ES-I3 (cell line): ENCODE data around the gene KISS1R.

Experiments
- H3K36me3 ChIP-seq: 2 replicates; pipeline ENCODE4 v1.6.1; 2013; ENCODE audit warnings: mild to moderate bottlenecking, low read length, control low read depth, moderate library complexity; ENCODE audit not compliant: insufficient read depth
- H3K4me1 ChIP-seq: 2 replicates; pipeline ENCODE4 v1.6.1; 2013; ENCODE audit warnings: mild to moderate bottlenecking, control low read depth, low read length; ENCODE audit not compliant: insufficient read depth
- H3K9ac ChIP-seq: 2 replicates; pipeline ENCODE4 v1.6.1; 2013; ENCODE audit warnings: low read depth, mild to moderate bottlenecking, low read length, moderate library complexity
- H3K9me3 ChIP-seq: 2 replicates; pipeline ENCODE4 v1.6.1; 2013; ENCODE audit warnings: mild to moderate bottlenecking, low read length, moderate library complexity; ENCODE audit not compliant: control insufficient read depth, insufficient read depth

KISS1R gene

DNA sequence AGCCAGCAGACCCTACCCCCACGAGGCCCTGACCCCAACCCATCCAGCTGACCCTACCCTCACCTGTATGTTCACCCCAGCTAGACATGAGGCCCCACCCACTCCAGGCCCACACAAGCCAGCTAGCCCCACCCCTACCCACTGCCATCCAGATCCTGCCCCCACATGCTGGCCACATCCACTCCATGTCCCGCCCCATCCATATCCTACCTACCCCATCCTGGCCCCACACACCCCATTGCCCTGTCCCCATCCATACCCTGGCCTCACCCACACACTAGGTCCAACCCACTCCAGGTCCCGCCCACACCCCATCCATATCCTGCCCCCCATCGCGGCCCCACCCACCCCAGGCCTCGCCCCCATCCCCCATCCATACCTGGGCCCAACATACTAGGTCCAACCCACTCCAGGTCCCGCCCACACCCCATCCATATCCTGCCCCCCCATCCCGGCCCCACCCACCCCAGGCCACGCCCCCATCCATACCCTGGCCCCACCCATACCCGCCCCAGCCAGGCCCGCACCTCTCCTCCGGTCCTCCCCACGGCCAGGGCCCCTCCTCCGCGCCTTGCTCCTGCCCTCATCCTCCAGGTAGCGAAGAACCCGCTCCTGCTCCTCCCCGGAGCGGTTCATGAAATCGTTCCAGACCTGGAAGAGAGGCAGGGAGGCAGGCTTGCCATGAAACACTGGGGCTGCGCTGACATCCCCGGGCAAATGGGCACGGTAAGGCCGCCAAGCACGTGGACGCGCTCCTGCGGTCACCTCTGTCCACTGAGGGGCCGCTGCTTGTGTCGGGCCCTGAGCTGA, 16.6 kb upstream of the KISS1R start:
- Histone ChIP-seq H3K9ac (no peak overlapping the region), H3K36me3 (no peaks in the 10 kb centered on the region), H3K9me3 (no peaks in the 10 kb centered on the region), H3K4me1 (no peaks in the 10 kb centered on the region; the same call in 1 of the 2 replicates)

GRCh38 chr19:901216-902092, 15.7 kb upstream of the KISS1R start:
- Histone ChIP-seq H3K9me3 (no peaks in the 10 kb centered on the region), H3K36me3 (no peaks in the 10 kb centered on the region), H3K9ac (no peak overlapping the region), H3K4me1 (no peaks in the 10 kb centered on the region; the same call in 1 of the 2 replicates)

GRCh38 chr19:902093-902370, 15.1 kb upstream of the KISS1R start:
- no peaks in the 10 kb centered on the region for H3K9me3 ChIP-seq
- no peak overlapping the region for H3K9ac ChIP-seq
- no peaks in the 10 kb centered on the region for H3K36me3 ChIP-seq
- no peaks in the 10 kb centered on the region; the same call in 1 of the 2 replicates for H3K4me1 ChIP-seq

DNA sequence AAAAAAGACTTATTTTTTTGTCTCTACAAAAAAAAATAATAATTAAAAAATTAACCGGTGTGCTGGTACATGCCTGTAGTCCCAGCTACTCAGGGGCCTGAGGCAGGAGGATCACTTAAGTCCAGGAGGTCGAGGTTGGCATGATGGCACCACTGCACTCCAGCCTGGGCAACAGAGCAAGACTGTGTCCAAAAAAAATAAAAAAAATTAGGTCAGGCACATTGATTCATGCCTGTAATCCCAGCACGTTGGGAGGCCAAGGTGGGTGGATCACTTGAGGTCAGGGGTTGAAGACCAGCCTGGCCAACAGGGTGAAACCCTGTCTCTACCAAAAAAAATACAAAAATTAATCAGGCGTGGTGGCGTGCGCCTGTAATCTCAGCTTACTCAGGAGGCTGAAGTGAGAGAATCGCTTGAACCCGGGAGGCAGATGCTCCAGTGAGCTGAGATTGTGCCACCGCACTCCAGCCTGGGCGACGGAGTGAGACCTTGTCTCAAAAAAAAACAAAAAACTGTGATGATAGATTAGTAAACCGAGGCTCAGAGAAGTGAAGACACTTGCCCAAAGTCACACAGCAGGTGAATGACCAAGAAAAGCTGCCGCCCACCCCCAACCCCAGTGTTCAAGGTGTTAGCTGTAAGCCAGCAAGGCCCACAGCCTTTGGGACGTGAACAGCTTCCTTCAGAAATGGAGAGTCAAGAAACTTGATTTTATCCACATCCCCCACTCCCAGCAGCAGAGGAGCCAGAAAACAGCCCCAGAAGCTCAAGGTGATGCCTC, 14.5 kb upstream of the KISS1R start:
- no peak overlapping the region for H3K9ac ChIP-seq
- H3K36me3 ChIP-seq, result no peaks in the 10 kb centered on the region
- no peaks in the 10 kb centered on the region; the same call in 1 of the 2 replicates for H3K4me1 ChIP-seq
- H3K9me3 ChIP-seq, result no peaks in the 10 kb centered on the region

DNA sequence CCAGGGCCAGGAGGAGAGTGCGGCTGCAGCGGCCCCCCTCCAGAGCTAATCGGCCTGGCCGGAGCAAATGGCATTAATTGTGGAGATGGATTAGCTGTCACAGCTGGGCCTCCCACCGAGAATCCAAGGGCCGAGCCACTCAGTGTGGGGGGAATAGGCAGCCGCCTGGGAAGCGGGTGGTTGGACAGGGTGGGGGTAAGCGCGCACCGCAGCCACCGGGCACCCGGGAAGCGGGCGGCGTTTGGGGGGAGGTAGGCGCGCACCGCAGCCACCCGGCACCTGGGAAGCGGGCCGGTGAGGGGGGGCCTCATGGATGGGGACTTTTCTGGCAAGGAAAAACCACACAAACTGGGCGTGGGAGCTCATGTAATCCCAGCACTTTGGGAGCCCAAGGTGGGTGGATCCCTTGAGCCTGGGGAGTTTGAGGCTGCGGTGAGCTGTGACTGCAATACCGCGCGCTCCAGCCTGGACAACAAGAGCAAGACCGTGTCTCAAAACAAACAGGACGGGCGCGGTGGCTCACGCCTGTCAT, 13.8 kb upstream of the KISS1R start:
- no peak overlapping the region for H3K9ac ChIP-seq
- no peaks in the 10 kb centered on the region for H3K36me3 ChIP-seq
- H3K9me3 ChIP-seq, result no peaks in the 10 kb centered on the region
- no peaks in the 10 kb centered on the region; the same call in 1 of the 2 replicates for H3K4me1 ChIP-seq

- Histone ChIP-seq H3K36me3 (no peaks in the 10 kb centered on the region), H3K4me1 (peaks cover 5% of the 10 kb centered on the region; the same call in 1 of the 2 replicates), H3K9ac (no peak overlapping the region), H3K9me3 (no peaks in the 10 kb centered on the region)
These were observed 12.6 kb upstream of the KISS1R start for GRCh38 chr19:904545-904944.

DNA sequence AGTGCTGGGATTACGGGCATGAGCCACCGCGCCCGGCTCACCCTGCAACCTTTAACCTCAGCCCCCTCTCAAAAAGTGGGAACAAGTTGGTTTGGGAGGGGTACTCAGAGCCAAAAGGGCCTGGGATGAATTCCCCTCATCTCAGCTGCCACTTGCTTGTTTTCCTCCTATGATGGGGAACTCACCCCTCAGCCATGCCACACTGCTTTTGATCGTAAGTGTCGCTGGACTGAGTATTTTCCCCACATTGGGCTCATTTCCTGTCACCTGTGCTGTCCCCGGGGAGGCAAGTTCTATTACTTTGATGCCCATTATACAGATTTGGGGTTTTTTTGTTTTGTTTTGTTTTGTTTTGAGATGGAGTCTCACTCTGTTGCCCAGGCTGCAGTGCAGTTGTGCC, 10.7 kb upstream of the KISS1R start:
- no peak overlapping the region for H3K9ac ChIP-seq
- peaks cover 5% of the 10 kb centered on the region; the same call in 1 of the 2 replicates for H3K4me1 ChIP-seq
- H3K36me3 ChIP-seq, result no peaks in the 10 kb centered on the region
- H3K9me3 ChIP-seq, result no peaks in the 10 kb centered on the region

DNA sequence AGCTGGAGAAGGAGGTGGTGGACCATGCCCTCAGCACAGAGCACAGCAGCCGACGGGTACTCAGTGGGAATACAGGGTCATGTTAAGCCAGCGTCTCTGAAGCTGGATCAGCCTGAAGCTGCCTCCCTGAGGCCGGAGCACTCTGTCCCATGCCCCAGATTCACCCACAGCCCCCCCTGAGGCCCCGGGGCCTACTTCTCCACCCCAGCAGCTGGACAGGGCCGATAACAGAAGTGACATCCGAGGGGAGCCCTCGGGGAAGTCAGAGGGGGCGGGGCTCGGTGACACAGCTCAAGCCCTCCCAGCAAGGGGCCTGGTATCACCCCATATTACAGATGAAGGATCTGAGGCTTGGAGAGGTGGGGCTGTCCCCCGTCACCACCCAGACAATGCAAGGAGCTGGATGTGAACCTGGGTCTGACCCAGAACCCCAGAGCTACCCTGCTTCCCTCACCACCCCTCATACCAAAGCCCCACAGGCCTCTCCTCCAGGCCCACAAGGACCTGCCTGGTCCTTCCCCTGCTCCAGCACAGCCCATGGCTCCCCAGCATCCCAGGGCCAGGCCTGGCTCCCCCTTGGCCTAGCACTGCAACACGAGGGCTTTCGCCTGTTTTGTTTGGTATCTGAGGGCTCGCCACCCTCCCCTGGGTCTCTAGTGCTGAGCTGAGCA, 9.8 kb upstream of the KISS1R start:
- Histone ChIP-seq H3K36me3 (no peaks in the 10 kb centered on the region), H3K9me3 (no peaks in the 10 kb centered on the region), H3K9ac (no peak overlapping the region), H3K4me1 (peaks cover 5% of the 10 kb centered on the region; the same call in 1 of the 2 replicates)

GRCh38 chr19:911197-912033, 5.7 kb upstream of the KISS1R start:
- Histone ChIP-seq H3K9ac (peak overlapping the region; percentile 44; the same call in 1 of the 2 replicates), H3K9me3 (no peaks in the 10 kb centered on the region), H3K36me3 (no peaks in the 10 kb centered on the region), H3K4me1 (peaks cover 5% of the 10 kb centered on the region; the same call in 1 of the 2 replicates)

DNA sequence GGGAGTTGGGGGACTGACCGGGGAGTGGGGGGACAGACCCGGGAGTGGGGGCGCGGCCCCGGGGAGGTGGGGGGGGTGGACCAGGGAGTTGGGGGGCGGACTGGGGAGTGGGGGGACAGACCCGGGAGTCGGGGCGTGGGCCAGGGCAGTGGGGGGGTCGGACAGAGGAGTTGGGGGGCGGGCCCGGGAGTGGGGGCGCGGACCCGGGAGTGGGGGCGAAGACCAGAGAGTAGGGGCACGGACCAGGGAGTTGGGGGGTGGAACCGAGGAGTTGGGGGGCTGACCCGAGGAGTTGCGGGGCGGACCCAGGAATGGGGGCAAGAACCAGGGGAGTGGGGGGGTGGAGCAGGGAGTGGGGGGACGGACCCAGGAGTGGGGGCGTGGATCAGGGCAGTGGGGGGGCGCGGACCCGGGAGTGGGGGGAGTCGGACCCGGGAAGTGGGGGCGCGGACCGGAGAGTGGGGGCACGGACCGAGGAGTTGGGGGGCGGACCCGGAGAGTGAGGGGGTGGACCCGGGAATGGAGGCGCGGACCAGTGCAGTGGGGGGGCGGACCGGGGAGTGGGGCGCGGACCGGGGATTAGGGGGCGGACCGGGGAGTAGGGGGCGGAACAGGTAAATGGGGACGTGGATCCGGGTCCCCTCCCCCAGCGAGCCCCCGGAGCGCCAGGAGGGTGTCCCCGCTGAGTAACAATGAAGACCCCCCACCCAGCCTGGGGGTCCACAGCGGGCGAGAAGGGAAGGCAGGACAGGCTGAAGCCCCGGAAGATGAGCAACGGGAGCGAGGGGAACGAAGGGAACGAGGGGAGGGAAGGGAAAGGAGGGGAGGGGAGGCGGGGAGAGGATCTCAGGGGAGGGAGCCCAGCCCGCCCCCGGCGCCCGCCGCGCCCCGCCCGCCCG, 4.7 kb upstream of the KISS1R start:
- Histone ChIP-seq H3K4me1 (peaks cover 5% of the 10 kb centered on the region; the same call in 1 of the 2 replicates), H3K9ac (peak overlapping the region; percentile 72; the same call in 1 of the 2 replicates), H3K36me3 (no peaks in the 10 kb centered on the region)

DNA sequence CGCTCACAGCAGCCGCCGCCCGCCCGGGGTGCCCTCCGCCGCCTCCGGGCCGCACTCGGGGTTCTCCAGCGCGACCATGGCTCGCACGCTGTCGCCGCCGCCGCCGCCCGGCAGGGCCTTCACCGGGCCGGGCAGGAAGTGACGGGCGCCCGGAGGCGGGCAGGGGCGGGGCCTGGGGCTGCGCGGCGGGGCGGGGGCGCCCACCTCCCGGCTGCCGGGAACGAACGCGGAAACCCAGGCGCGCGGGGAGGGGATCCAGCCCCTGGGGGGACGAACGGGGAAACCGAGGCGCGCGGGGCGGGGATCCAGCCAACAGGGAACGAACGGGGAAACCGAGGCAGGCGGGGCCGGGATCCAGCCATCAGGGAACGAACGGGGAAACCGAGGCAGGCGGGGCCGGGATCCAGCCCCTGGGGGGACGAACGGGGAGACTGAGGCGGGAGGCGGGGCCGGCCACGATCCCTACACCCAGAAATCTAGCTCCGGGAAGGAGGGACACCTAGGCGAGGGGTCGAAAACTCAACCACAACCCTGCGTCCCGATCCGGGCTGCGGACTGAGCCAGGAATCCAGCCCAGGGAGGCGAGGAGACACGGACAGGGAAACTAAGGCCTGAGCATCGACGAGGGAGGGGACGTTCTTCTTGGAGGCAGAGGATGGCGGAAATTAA, 3.9 kb upstream of the KISS1R start, which contains the start of gene R3HDM4:
Gene R3HDM4 (minus strand): TSS at position 140 of the 669 bp plus-strand sequence. CDS start 62 bp downstream, at position 78.
- H3K9ac ChIP-seq, result peak within 1 kb of the TSS; percentile 72; the same call in 1 of the 2 replicates
- H3K36me3 ChIP-seq, result no peaks in the 10 kb centered on the region
- peaks cover 5% of the 10 kb centered on the region; the same call in 1 of the 2 replicates for H3K4me1 ChIP-seq
- no peaks in the 10 kb centered on the region for H3K9me3 ChIP-seq

More for the DNA sequence above, 4.7 kb upstream of the KISS1R start:
- H3K9me3 ChIP-seq, result no peaks in the 10 kb centered on the region
